Upper lobe of right lung (tissue), 1 donor: ENCODE measurements around the gene TACC2. TPM values are rescaled to one million over a fixed set of nuclear protein-coding genes. Genes with fewer than 3 reads are reported as not detected.

Experiments
- ATAC-seq: fragments of 200-7000 bp; cut with Tn5 transposase; one replicate; pipeline ENCODE4 v1.9.1; 2020; ENCODE audit warnings: mild to moderate bottlenecking, moderate library complexity
- DNase-seq: peaks from one replicate; pipeline ENCODE4 v3.0.0-alpha.2; 2020
- H3K27ac ChIP-seq: fragments of 200-600 bp; one replicate; pipeline ENCODE4 v1.8.0; 2022
- H3K27me3 ChIP-seq: fragments of 200-600 bp; one replicate; pipeline ENCODE4 v1.8.0; 2022; ENCODE audit warnings: mild to moderate bottlenecking
- H3K36me3 ChIP-seq: fragments of 200-600 bp; one replicate; pipeline ENCODE4 v1.8.0; 2022
- H3K4me1 ChIP-seq: fragments of 200-600 bp; one replicate; pipeline ENCODE4 v1.8.0; 2022
- H3K4me3 ChIP-seq: fragments of 200-600 bp; one replicate; pipeline ENCODE4 v1.8.0; 2022; ENCODE audit warnings: mild to moderate bottlenecking
- H3K9me3 ChIP-seq: fragments of 200-600 bp; one replicate; pipeline ENCODE4 v1.8.0; 2022
- CTCF ChIP-seq: fragments of 200-600 bp; IDR thresholded peaks from one replicate; pipeline ENCODE4 v1.8.0; 2022; ENCODE audit warnings: antibody characterized with exemption
- intact Hi-C: fragments of 100-400 bp; cut with DNase I; formaldehyde crosslinking; loops from one replicate; pipeline ENCODE4 v1.11.0; 2022
- total RNA-seq: library from RNA; stranded (reverse); fragmentation: NEBNext Ultra II Directional; extraction: Animal tissue kit (Norgen Biotek cat#: 25700); gene quantifications from one replicate; pipeline ENCODE4 v1.2.1, GENCODE V29; 2021
- donor health status: DM: no; HTN: yes; CAD: no; lungs with severe emphysema.

The TACC2 gene
- total RNA-seq, 1 donor from 2014 or later: 236 TPM

GRCh38 chr10:122149561-122150505 is 160.9 kb downstream of the TACC2 start:
- no peak for TF ChIP-seq CTCF
- intact Hi-C loops: no loop called here
- no peaks in the 10 kb centered on the region for H3K27me3 ChIP-seq
- DNase-seq: no peak
- peaks cover 29% of the 10 kb centered on the region for H3K4me1 ChIP-seq
- H3K36me3 ChIP-seq: peaks cover 31% of the 10 kb centered on the region
- no peak overlapping the region for H3K4me3 ChIP-seq
- no peaks in the 10 kb centered on the region for H3K9me3 ChIP-seq
- ATAC-seq: peak; percentile 3
- peak overlapping the region; percentile 60 for H3K27ac ChIP-seq

- intact Hi-C loops: no loop called here
- no peak overlapping the region for H3K27ac ChIP-seq
- TF ChIP-seq CTCF: no peak
- peaks cover 33% of the 10 kb centered on the region for H3K4me1 ChIP-seq
- H3K36me3 ChIP-seq: peaks cover 19% of the 10 kb centered on the region
- no peak overlapping the region for H3K4me3 ChIP-seq
- DNase-seq (peak; percentile 55), ATAC-seq (no peak)
- no peaks in the 10 kb centered on the region for H3K27me3 ChIP-seq
- no peaks in the 10 kb centered on the region for H3K9me3 ChIP-seq
Observed at GRCh38 chr10:122151121-122151694, 162.2 kb downstream of the TACC2 start.

GRCh38 chr10:122152544-122152943 is 163.6 kb downstream of the TACC2 start:
- H3K36me3 ChIP-seq: peaks cover 13% of the 10 kb centered on the region
- peak; percentile 61 for DNase-seq

GRCh38 chr10:122154031-122154544 is 165.1 kb downstream of the TACC2 start:
- Histone ChIP-seq H3K9me3 (no peaks in the 10 kb centered on the region), H3K4me3 (no peak overlapping the region), H3K27ac (no peak overlapping the region), H3K36me3 (peaks cover 5% of the 10 kb centered on the region), H3K27me3 (no peaks in the 10 kb centered on the region), H3K4me1 (peaks cover 22% of the 10 kb centered on the region)
- ATAC-seq (no peak), DNase-seq (peak; percentile 40)
- intact Hi-C loops: no loop called here
- TF ChIP-seq CTCF: no peak

More at GRCh38 chr10:122152544-122152943, 163.6 kb downstream of the TACC2 start:
- peak; percentile 22 for ATAC-seq
- H3K9me3 ChIP-seq: no peaks in the 10 kb centered on the region
- H3K4me3 ChIP-seq: no peak overlapping the region
- peaks cover 33% of the 10 kb centered on the region for H3K4me1 ChIP-seq
- no peak for TF ChIP-seq CTCF
- H3K27ac ChIP-seq: no peak overlapping the region
- H3K27me3 ChIP-seq: no peaks in the 10 kb centered on the region
- intact Hi-C loops: no loop called here

- Histone ChIP-seq H3K9me3 (no peaks in the 10 kb centered on the region), H3K4me1 (peaks cover 15% of the 10 kb centered on the region), H3K27me3 (no peaks in the 10 kb centered on the region), H3K36me3 (no peaks in the 10 kb centered on the region), H3K4me3 (no peak overlapping the region), H3K27ac (peak overlapping the region; percentile 0)
- peak; percentile 59 for DNase-seq
- peak; percentile 25 for ATAC-seq
- intact Hi-C loops: no loop called here
- no peak for TF ChIP-seq CTCF
Observed at GRCh38 chr10:122154545-122155366, 165.8 kb downstream of the TACC2 start.
